ENCODE measurements around the gene CHAC1. TPM values are rescaled to one million over a fixed set of nuclear protein-coding genes. Genes with fewer than 3 reads are reported as not detected.
"Not testable (repeated sequence)": the region's sequence is repeated elsewhere in the genome, so short reads cannot be mapped to it uniquely, and the experiment has no call there.

Gene CHAC1
- total RNA-seq, 6 experiments from 2014 or later, result 0.22 to 11.6 (median 0.97) TPM

GRCh38 chr15:40953713-40954074 is 423 bp downstream of the CHAC1 start:
- ATAC-seq (peak in 1 of 4 donors; percentile 1), DNase-seq (no peak)
- Histone ChIP-seq H3K4me3 (peak overlapping the region; percentile 56 to 76 (median 72)), H3K4me1 (peaks cover 0 to 22% (median 7%) of the 10 kb centered on the region in 4 donors), H3K9me3 (no peaks in the 10 kb centered on the region), H3K36me3 (no peaks in the 10 kb centered on the region), H3K27me3 (no peaks in the 10 kb centered on the region), H3K27ac (peak overlapping the region in 1 of 3 donors; percentile 5)
- intact Hi-C loops (cut with DNase I), result no loop called here
- no peak for TF ChIP-seq POLR2A (IDR thresholded peaks at IDR 0.05)
- TF ChIP-seq, protein P1, sequence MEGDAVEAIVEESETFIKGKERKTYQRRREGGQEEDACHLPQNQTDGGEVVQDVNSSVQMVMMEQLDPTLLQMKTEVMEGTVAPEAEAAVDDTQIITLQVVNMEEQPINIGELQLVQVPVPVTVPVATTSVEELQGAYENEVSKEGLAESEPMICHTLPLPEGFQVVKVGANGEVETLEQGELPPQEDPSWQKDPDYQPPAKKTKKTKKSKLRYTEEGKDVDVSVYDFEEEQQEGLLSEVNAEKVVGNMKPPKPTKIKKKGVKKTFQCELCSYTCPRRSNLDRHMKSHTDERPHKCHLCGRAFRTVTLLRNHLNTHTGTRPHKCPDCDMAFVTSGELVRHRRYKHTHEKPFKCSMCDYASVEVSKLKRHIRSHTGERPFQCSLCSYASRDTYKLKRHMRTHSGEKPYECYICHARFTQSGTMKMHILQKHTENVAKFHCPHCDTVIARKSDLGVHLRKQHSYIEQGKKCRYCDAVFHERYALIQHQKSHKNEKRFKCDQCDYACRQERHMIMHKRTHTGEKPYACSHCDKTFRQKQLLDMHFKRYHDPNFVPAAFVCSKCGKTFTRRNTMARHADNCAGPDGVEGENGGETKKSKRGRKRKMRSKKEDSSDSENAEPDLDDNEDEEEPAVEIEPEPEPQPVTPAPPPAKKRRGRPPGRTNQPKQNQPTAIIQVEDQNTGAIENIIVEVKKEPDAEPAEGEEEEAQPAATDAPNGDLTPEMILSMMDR (IDR thresholded peaks at IDR 0.05), result no peak
- WGBS (ENCODE audit: insufficient coverage, low coverage, low lambda C conversion rate, missing lambda C conversion rate), result 6% methylated on average over 6 of the region's 17 CpGs

DNA sequence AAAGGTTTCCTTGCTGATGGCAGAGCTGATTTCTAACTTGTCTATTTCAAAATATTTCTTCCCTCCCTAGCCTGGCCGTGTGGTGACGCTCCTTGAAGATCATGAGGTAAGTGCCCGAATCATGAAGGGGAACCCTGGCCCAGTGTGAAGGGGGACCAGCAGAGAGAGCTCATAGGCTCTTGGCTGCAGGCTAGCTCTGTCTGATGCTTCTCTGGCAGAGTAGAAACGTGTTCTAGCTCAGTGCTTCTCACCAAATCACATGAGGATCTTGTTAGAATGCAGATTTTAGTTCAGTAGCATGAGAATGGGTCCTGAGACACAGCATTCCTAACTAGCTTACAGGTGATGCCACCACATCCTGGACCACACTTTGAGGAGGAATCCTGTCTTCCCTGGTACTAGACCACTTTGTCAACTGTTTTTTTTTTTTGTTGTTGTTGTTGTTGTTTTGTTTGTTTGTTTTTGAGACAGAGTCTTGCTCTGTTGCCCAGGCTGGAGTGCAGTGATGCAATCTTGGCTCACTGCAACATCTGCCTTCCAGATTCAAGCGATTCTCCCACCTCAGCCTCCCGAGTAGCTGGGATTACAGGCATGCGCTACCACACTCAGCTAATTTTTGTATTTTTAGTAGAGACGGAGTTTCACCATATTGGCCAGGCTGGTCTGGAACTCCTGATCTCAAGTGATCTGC is 1.0 kb downstream of the CHAC1 start:
- H3K4me3 ChIP-seq; H3K27me3 ChIP-seq; H3K9me3 ChIP-seq; H3K27ac ChIP-seq; DNase-seq; intact Hi-C loops (cut with DNase I); H3K36me3 ChIP-seq; ATAC-seq: not testable (repeated sequence)
- 17% methylated on average over 2 of the region's 8 CpGs for WGBS (ENCODE audit: insufficient coverage, low coverage, low lambda C conversion rate, missing lambda C conversion rate)
- H3K4me1 ChIP-seq, result peaks cover 0 to 19% (median 7%) of the 10 kb centered on the region in 4 donors

DNA sequence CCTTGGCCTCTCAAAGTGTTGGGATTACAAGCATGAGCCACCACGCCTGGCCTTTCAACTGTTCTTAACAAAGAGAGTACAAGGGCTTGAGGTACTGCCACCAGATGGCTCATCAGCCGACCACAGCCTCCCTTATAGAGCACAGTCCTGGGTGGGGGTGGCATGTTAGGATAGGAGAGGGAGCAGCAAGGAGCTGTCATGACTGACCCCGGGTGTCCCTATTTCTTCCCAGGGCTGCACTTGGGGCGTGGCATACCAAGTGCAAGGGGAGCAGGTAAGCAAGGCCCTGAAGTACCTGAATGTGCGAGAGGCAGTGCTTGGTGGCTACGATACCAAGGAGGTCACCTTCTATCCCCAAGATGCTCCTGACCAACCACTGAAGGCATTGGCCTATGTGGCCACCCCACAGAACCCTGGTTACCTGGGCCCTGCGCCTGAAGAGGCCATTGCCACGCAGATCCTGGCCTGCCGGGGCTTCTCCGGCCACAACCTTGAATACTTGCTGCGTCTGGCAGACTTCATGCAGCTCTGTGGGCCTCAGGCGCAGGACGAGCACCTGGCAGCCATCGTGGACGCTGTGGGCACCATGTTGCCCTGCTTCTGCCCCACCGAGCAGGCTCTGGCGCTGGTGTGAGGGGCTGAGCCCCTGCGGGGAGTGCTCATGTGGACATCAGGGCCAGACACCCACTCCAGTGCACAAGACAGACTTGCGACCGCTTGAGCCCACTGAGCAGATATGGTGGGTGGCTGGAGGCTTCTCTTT is 2.1 kb downstream of the CHAC1 start:
- ATAC-seq, result no peak
- 0% methylated on average over 1 of the region's 20 CpGs for WGBS (ENCODE audit: insufficient coverage, low coverage, low lambda C conversion rate, missing lambda C conversion rate)
- intact Hi-C loops (cut with DNase I), result no loop called here
- TF ChIP-seq, protein P1 (IDR thresholded peaks at IDR 0.05), result no peak
- TF ChIP-seq POLR2A (IDR thresholded peaks at IDR 0.05), result no peak
- H3K4me1 ChIP-seq, result peaks cover 0 to 11% (median 5%) of the 10 kb centered on the region in 4 donors
- DNase-seq, result no peak
- no peak overlapping the region for H3K27ac ChIP-seq
- H3K4me3 ChIP-seq, result no peak overlapping the region
- H3K9me3 ChIP-seq, result no peaks in the 10 kb centered on the region
- H3K36me3 ChIP-seq, result no peaks in the 10 kb centered on the region
- H3K27me3 ChIP-seq, result no peaks in the 10 kb centered on the region

DNA sequence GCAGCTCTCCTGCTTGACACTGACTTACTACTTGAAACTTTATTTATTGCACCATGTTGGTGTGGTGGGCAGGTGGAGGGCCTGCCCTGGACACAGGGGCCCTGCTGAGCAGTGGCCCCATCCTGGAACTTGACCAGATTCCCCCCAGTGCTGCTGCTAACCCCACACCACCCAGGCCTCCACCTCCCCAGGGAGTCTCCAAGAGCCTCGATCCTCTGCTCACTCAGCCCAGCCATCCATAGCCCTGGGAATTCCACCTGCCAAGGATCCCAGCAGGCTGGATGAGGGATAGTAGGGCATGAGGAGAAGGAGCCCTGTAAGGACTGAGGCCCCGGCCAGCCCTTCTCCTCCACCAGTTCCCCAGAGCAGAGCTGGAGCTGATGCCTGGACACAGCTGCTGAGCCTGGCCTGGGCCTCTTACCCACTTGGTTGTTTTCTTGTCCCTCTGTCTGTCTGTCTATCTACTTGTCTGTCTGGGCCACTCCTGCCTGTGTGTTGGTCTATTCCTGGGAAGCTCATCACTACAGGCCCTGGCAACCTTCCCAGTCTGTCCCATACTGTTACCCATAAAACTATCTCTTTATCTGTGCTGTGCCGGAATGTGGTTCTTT is 2.8 kb downstream of the CHAC1 start:
- Histone ChIP-seq H3K27me3 (no peaks in the 10 kb centered on the region), H3K9me3 (no peaks in the 10 kb centered on the region), H3K27ac (no peak overlapping the region), H3K4me3 (no peak overlapping the region), H3K36me3 (no peaks in the 10 kb centered on the region), H3K4me1 (peaks cover 0 to 8% (median 3%) of the 10 kb centered on the region in 4 donors)
- 100% methylated on average over 1 of the region's 3 CpGs for WGBS (ENCODE audit: insufficient coverage, low coverage, low lambda C conversion rate, missing lambda C conversion rate)
- intact Hi-C loops (cut with DNase I), result no loop called here
- DNase-seq (no peak), ATAC-seq (no peak)
- TF ChIP-seq, protein P1 (IDR thresholded peaks at IDR 0.05), result no peak
- TF ChIP-seq POLR2A (IDR thresholded peaks at IDR 0.05), result no peak

GRCh38 chr15:40956541-40956982 is 3.3 kb downstream of the CHAC1 start:
- no peak overlapping the region for H3K27ac ChIP-seq
- intact Hi-C loops (cut with DNase I), result no loop called here
- WGBS (ENCODE audit: insufficient coverage, low coverage, low lambda C conversion rate, missing lambda C conversion rate), result no CpG with 5 or more reads among the region's 3 CpGs
- peaks cover 0 to 8% (median 3%) of the 10 kb centered on the region in 4 donors for H3K4me1 ChIP-seq
- no peaks in the 10 kb centered on the region for H3K9me3 ChIP-seq
- no peak for TF ChIP-seq POLR2A (IDR thresholded peaks at IDR 0.05)
- TF ChIP-seq, protein P1 (IDR thresholded peaks at IDR 0.05), result no peak
- no peaks in the 10 kb centered on the region for H3K36me3 ChIP-seq
- no peaks in the 10 kb centered on the region for H3K27me3 ChIP-seq
- ATAC-seq (no peak), DNase-seq (no peak)
- H3K4me3 ChIP-seq, result no peak overlapping the region

All from right lobe of liver (tissue), 6 donors.